M059J (cell line): ENCODE measurements around the gene ZDHHC11B. TPM values are rescaled to one million over a fixed set of nuclear protein-coding genes. Genes with fewer than 3 reads are reported as not detected.
A peak's percentile ranks its signal among the peaks of the same experiment; 100 is the strongest.
"Not testable (repeated sequence)": the region's sequence is repeated elsewhere in the genome, so short reads cannot be mapped to it uniquely, and the experiment has no call there.

ENCODE experiments used
- DNase-seq: peaks from one replicate; pipeline ENCODE4 v3.0.0-alpha.2; 2012; ENCODE audit warnings: low read depth
- total RNA-seq: library from RNA; depleted of rRNA; stranded (reverse); fragments of >200 nt; shearing (Covaris generic); gene quantifications from 2 replicates; pipeline ENCODE4 v1.2.3, GENCODE V29; 2014; rRNA removed

The ZDHHC11B gene
- not detected in 2 replicates for total RNA-seq

GRCh38 chr5:784428-785177 lies at the start of gene ZDHHC11B:
Gene ZDHHC11B, minus strand, starts transcription at chr5:784729. Its CDS starts 17,810 bp downstream, at chr5:766919.
- peak; percentile 61 for DNase-seq

- not testable (repeated sequence) for DNase-seq
Measured at GRCh38 chr5:834013-834412, 49.5 kb upstream of the ZDHHC11B start.

DNA sequence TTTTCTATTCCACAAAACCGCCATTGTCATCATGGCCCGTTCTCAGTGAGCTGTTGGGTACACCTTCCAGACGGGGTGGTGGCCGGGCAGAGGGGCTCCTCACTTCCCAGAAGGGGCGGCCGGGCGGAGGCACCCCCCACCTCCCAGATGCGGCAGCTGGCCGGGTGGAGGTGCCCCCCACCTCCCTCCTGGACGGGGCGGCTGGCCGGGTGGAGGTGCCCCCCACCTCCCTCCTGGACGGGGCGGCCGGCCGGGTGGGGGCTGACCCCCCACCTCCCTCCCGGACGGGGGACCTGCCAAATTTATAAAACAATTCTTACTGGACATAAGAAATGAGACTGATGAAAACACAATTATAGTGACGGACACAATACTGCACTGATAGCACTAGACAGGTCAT lies 43.7 kb upstream of the ZDHHC11B start:
- DNase-seq: not testable (repeated sequence)

DNA sequence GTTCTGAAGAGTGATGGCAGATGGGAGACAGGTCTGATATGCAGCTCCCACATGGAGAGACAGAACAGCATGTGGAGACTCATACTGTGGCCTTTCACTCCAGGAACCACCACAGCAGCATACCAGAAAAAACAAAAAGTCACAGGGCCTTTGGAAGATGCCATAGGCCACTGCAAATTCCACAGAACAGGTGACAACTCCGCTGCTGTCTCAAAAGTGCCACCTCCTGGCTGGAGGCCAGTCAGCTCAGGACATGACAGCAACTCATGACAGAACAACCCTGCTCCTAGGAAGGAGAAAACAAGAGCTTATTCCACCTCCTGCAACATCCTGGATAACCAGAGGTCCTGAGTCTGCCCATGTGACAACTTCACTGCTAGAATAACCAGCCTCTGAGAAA lies 41.0 kb upstream of the ZDHHC11B start:
- DNase-seq: not testable (repeated sequence)

DNA sequence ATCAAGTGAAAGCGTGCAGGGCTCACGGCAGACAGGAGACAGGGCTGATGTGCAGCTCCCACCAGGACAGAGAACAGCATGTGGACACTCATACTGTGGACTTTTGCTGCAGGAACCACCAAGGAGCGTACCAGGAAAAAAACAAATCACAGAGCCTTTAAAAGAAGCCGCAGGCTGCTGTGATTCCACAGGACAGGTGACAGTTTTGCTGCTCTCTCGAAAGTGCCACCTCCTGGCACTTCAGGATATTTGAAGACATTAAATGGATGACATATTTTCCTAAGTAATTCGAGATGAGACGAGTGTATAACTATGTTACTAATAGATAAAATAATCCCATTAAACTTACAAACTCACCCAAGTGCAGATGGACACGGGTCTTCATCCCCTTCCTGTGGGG lies 37.0 kb upstream of the ZDHHC11B start:
- no peak for DNase-seq

DNA sequence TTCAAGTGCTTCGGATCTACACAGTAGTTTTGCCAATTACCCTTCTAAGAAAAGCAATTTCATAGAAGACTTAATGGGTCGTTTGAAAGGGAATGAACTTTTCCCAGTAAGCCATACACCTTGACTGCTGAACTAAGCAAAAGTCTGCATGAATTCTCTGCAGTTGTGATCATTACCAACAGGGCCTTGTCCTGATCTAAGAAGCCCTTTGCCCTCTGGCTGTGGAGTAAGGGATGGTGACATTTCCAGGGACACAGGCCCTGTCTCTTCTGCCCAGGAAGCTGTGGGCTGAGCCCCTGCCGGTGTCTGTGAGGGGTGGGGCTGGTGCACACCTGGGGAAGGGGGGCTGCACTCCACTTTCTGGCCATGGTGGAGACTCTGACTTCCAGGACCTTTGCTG lies 35.7 kb upstream of the ZDHHC11B start:
- no peak for DNase-seq

GRCh38 chr5:819078-819477 lies 34.5 kb upstream of the ZDHHC11B start:
- DNase-seq: no peak

DNA sequence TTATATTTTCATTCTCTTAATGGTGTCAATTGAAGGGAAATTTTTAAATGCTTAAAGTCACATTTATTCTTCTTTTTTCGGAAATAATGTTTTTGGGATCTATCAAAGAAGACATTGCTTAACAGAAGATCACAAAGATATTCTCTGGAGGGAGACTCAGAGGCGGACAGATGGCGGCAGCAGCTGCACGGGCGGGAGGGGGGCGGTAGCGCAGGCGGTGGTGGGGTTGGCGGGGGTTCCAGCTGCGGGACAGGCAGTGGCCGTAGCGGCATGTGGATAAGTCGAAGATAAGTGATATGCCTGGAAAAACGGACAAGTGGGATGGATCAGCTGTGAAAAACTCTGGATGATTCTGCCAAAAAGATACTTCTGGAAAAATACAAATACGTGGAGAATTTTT lies 31.6 kb upstream of the ZDHHC11B start:
- DNase-seq: no peak

DNA sequence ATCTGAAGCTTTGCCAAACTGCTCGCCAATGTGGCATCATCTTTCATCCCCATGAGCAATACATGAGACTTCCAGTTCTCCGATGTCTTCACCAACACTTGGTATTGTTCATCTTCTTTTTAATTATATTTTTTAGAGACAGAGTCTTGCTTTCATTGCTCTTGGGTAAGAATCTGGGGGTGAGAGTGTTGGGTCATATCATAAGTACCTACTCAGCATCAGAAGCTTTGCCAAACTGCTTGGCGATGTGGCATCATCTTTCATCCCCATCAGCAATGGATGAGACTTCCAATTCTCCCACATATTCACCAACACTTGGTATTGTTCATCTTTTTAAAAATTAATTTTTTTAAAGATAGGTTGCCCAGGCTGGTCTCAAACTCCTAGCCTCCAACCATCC lies 30.9 kb upstream of the ZDHHC11B start:
- DNase-seq: no peak

- not testable (repeated sequence) for DNase-seq
Measured at GRCh38 chr5:813575-813974, 29.0 kb upstream of the ZDHHC11B start.

DNA sequence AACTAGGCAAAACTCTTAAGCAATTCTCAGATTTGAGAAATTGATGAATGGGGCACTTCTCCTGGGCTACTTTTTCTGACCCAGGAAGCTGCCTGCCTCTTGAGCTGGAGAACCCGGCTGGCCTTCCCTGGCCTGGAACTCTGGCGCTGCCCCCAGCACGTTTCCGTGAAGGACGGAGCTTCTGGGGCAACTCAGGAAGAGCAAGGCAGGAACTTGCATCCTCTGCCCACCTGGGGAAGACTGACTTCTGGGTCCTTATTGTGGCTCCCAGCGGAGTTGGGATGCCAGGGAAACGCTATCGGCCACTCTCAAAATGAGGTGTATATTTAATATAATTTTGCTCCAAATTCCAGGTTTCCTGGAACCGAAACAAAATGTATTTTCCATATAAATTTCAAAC lies 26.9 kb upstream of the ZDHHC11B start:
- DNase-seq: not testable (repeated sequence)

- not testable (repeated sequence) for DNase-seq
Measured at GRCh38 chr5:807719-808514, 23.4 kb upstream of the ZDHHC11B start.

DNA sequence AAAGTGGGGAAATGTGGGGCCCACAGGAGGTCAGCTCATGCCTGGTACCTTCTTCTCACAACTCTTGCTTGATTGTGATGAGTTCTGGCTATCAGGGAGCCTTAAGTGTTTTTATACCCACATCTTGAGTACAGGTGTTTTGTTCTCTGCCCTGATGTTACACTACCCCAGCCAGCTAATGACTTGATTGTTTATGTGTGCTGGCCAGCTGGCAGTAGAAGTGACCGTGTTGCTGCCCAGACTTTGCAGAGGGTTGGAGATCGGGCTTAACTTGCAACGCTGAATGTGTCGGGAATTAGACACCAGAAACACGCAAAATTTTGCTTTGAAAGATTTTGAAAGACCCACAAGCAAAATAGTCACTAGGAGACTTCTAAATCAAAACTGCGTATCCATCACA lies 16.9 kb upstream of the ZDHHC11B start:
- DNase-seq: no peak

DNA sequence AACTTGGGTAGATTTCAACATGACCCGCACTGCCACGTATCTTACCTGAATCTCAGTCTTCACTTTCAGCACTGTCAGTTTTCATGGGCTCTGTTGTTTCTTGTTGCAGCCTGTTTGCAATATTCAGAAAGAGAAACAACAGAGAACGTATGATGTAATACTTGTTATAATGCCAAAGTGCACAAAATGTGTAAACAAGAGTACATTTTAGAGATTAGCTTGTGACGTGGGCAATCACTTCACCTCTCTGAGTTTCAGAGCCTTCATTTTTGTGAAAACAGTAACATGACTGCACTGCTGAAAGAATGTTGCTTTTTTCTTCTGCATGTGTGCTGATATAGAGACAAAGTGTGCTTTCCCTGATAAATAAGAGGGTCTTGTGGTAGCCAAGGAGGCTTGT lies 16.5 kb upstream of the ZDHHC11B start:
- DNase-seq: not testable (repeated sequence)

DNA sequence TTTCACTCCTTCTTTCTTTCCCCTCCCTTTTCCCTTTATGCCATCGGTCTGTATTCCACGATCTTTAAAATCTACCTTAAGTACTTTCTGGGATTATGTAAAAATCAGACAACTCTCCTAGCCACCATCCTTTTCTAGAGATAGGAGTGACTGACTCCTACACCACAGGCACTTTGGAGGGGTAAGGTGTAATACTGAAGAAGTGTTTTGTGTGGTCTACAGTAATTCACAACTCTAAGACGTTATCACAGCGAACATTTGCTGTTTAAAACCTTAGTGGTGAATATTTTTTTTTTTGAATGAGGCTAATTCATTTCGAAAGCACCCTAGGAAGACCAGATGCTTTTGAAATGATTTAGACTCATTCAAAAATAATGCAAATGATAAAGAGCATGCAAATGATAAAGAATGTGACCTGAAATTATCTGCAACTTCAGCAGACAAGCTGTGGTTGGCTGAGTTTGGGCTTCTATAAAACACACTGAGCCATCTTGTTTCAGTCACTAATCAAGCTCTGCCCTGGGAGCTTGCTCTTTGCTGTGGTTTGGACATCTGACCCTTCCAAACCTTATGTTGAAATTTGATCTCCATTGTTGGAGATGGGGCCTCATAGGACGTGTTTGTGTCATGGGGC lies 14.1 kb upstream of the ZDHHC11B start:
- not testable (repeated sequence) for DNase-seq

GRCh38 chr5:797986-798385 lies 13.5 kb upstream of the ZDHHC11B start:
- not testable (repeated sequence) for DNase-seq

GRCh38 chr5:795873-796272 lies 11.3 kb upstream of the ZDHHC11B start:
- DNase-seq: not testable (repeated sequence)

DNA sequence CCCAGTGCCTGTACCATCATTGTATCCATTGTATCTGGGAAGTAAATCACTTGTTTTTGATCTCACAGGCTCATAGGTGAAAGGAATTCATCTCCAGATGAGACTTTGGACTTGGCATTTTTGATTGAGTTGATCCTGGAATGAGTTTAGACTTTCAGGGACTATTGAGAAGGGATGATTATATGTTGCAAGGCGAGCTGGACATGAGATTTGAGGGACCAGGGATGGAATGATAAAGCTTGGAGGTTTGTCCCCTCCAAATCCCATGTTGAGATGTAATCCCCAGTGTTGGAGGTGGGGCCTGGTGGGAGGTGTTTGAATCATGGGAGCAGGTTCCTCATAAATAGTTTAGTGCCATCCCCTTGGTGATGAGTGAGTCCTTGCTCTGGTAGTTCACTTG lies 10.4 kb upstream of the ZDHHC11B start:
- not testable (repeated sequence) for DNase-seq

- not testable (repeated sequence) for DNase-seq
Measured at GRCh38 chr5:788703-789102, 4.2 kb upstream of the ZDHHC11B start.

DNA sequence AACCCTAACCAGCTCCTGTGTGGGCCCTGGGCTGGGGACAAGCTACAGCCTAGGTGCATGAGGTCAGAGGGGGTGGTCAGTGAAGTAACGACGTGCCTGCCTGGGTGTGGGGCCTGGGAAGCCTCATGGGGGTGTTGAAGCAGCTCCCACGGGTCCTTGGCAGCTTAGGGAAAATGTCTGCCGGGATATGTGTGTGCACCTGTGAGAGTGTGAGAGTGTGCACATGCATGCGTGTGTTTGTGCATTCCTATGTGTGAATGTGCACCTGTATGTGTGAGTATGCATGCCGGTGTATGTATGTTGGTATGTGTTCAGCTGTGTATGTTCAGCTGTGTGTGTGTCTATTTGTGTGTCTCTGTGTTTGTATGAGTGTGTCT lies 3.3 kb upstream of the ZDHHC11B start:
- DNase-seq: not testable (repeated sequence)

DNA sequence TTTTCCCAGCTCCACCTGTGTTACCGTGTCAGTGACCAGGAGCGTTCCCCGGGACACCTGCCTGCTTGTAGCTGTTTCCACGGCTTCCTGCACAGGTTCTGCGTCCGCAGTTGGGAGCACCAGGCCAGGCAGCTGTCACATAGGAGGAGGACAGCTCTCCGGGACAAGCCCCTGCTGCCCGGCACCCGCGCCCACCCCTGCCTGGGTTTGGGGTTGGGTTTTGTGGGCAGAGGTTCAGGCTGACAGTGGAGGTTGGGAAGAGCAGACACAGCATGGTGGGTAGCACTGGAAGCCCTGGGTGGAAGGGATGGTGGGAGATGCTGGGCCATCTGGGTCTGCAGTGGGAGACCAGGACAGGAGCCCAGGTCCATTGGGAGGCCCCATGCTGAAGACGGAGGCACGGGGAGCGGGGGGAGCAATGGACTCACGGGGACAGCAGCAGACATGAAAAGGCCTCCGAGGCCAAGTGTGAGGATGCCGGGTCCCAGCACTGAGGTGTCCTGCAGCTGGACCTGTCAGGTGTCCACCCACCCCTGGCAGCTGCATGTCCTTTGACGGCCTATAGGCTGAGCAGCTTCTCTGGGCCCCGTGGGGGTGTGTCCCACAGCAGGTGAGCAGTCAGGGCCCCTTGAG lies 2.8 kb upstream of the ZDHHC11B start:
- not testable (repeated sequence) for DNase-seq

DNA sequence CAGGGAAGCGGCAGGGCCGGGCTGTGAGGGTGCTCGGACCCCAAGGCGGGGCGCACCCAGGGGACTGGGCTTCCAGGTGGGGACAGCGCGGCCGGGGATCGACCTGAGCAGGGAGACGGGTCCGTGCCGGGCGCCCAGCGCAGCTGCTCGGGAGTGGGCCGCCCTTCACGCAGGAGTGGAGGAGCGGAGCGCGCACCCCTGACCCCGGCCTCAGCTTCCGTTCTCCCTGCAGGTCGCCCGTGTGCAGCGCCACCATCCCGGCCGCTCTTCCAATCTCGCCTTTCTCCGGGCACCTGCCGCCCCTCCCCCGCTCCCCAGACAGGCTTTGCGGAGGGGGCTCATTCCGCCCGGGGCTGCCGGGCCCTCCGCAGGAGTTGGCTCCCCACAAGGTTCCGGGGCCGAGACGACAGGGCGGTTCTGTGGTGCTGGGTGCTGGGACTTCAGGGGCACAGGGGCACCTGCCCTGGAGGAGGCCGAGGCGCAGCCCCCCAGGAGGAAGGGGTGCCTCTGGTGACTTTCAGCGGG lies 714 bp upstream of the ZDHHC11B start:
- DNase-seq: not testable (repeated sequence)
